GM12892 (cell line): ENCODE results near the gene ARMC9.

ENCODE experiments used
- POLR2A ChIP-seq: IDR thresholded peaks from 2 replicates; pipeline ENCODE4 v1.6.1; 2011; ENCODE audit warnings: low read depth, low read length, control low read depth
- POLR2AphosphoS5 ChIP-seq: IDR thresholded peaks from 2 replicates; pipeline ENCODE4 v1.6.1; 2011; ENCODE audit warnings: low read depth, low read length, control low read depth
- TAF1 ChIP-seq: IDR thresholded peaks from 2 replicates; pipeline ENCODE4 v1.6.1; 2011; ENCODE audit warnings: low read depth, mild to moderate bottlenecking, control low read depth, low read length, borderline replicate concordance

DNA sequence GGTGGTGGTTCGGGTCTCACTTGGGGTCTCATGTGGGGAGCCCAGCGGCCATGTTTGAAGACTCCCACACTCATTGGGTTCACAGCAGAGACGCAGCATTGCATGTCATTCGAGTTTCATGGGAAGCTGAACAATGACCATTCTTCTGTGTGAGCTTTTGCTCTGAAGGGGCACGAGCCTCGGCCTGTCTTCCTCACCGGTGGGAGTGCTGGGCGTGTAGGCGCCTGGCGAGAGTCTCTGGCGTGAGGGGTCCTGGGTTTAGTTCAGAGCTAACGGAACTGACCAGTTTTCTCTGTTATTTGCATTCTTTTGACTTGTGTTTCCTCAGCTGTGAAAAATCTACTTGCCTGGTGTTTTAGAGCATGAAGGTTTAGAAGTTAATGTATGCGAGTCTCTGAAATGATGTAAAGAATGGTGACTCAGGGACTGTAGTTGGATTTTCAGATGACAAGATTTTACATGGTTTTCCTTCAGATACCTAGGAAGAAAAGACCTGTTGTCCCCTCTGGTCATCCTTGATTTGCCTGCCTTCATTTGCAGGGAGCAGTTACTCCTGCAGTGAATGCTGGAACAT lies 98.1 kb downstream of the ARMC9 start:
- TF ChIP-seq TAF1 = no peak
- no peak for TF ChIP-seq POLR2A
- TF ChIP-seq POLR2AphosphoS5 = no peak
